GM12878 (cell line): Measurements from ENCODE around the gene KIAA1328. TPM values are rescaled to one million over a fixed set of nuclear protein-coding genes. Genes with fewer than 3 reads are reported as not detected.

Experiments
- EED ChIP-seq: sonication (generic); IDR thresholded peaks from 2 replicates; pipeline ENCODE4 v1.6.1; 2016; ENCODE audit warnings: antibody characterized with exemption, low read depth
- MTA2 ChIP-seq: fragments of 450-650 bp; IDR thresholded peaks from 2 replicates; pipeline ENCODE4 v1.6.1; 2016; ENCODE audit warnings: low read depth, mild to moderate bottlenecking, moderate library complexity
- MYB ChIP-seq: fragments of 150-350 bp; IDR thresholded peaks from 2 replicates; pipeline ENCODE4 v1.6.1; 2014; ENCODE audit warnings: mild to moderate bottlenecking, low read depth, low read length, borderline replicate concordance
- RB1 ChIP-seq: fragments of 450-650 bp; formaldehyde crosslinking; IDR thresholded peaks from 2 replicates; pipeline ENCODE4 v1.6.1; 2017; ENCODE audit warnings: mild to moderate bottlenecking, borderline replicate concordance
- SP1 ChIP-seq: IDR thresholded peaks from one replicate; pipeline ENCODE4 v1.6.1; 2011; ENCODE audit warnings: low read depth, low read length
- TCF7 ChIP-seq: IDR thresholded peaks from 2 replicates; pipeline ENCODE4 v1.6.1; 2014; ENCODE audit warnings: antibody characterized with exemption, borderline replicate concordance
- YBX1 ChIP-seq: fragments of 450-650 bp; IDR thresholded peaks from 2 replicates; pipeline ENCODE4 v1.6.1; 2016; ENCODE audit warnings: antibody characterized with exemption
- ZSCAN29 ChIP-seq: fragments of 450-650 bp; IDR thresholded peaks from 2 replicates; pipeline ENCODE4 v1.6.1; 2017; ENCODE audit warnings: mild to moderate bottlenecking, moderate library complexity
- polyA plus RNA-seq, 11 experiments: library from polyadenylated mRNA; depleted of rRNA in 4 of 11; unstranded in 6 of 11; stranded (reverse) in 5 of 11; fragments of >200 nt; fragmentation: Nextera tagmentation in 4 of 11; fragmentation: Illumina TruSeq in 1 of 11; extraction: Ambion mirVana in 4 of 11; extraction: Trizol in 1 of 11; gene quantifications; 1 replicate in 1 of 11; 2 replicates in 10 of 11; pipeline versions ENCODE4 v1.2.1 to v1.2.3, GENCODE V29; 2011 to 2016; ENCODE audit warnings: inconsistent platforms in 2 of 11, missing spikeins in 2 of 11, low read depth in 1 of 11
- total RNA-seq, 4 experiments: library from RNA; depleted of rRNA in 3 of 4; stranded (reverse); fragments of >200 nt in 3 of 4; fragmentation: Illumina TruSeq in 1 of 4; extraction: Trizol in 1 of 4; gene quantifications; 2 replicates each; pipeline versions ENCODE4 v1.2.1 to v1.2.3, GENCODE V29; 2013 to 2021
- TF ChIP-seq, protein P1 (sequence below): fragments of 450-650 bp; IDR thresholded peaks from 2 replicates; pipeline ENCODE4 v1.6.1; 2017; ENCODE audit warnings: mild to moderate bottlenecking, moderate library complexity

Gene KIAA1328
- total and polyA plus RNA-seq, 10 of the 15 experiments (the other 5 are each of a cell fraction or from before 2014, with no cell fraction given): 3.1 to 7.1 (median 4.6) TPM

DNA sequence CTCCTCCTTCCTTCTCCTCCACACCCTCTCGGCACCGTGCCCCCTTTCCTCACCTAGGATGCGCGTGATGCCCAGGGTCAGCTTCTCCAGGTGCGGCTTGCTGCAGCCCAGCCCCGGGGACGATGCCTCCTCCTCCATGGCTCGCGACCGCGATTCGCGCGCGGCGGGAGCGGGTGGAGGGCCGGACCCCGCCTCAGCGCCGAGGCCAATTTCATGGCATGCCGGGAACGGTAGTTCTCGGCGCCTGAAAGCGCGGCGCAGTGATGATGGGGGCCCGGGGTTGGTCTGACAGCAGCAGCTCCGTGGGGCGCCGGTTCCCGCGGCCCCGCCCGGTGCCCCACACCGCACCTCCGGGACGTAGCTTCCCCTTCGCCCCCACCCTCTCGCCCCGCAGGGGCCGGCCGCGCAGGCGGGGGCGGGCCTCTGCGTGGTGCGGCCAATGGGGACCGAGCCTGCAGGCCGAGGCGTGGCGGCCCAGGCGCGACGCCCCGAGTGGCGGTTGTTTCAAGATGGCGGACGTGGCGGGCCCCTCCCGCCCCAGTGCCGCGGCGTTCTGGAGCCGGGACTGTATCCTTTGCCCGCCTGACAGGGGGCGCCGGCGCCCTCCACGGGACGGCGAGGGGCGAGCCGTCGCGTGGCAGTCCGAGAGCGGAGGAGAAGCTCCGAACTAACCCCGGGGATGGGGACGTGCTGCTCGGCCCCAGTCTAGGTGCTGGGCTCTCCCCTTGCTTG lies at the start of gene KIAA1328, which contains the start of gene TPGS2 (continued):
- TF ChIP-seq, protein P1, sequence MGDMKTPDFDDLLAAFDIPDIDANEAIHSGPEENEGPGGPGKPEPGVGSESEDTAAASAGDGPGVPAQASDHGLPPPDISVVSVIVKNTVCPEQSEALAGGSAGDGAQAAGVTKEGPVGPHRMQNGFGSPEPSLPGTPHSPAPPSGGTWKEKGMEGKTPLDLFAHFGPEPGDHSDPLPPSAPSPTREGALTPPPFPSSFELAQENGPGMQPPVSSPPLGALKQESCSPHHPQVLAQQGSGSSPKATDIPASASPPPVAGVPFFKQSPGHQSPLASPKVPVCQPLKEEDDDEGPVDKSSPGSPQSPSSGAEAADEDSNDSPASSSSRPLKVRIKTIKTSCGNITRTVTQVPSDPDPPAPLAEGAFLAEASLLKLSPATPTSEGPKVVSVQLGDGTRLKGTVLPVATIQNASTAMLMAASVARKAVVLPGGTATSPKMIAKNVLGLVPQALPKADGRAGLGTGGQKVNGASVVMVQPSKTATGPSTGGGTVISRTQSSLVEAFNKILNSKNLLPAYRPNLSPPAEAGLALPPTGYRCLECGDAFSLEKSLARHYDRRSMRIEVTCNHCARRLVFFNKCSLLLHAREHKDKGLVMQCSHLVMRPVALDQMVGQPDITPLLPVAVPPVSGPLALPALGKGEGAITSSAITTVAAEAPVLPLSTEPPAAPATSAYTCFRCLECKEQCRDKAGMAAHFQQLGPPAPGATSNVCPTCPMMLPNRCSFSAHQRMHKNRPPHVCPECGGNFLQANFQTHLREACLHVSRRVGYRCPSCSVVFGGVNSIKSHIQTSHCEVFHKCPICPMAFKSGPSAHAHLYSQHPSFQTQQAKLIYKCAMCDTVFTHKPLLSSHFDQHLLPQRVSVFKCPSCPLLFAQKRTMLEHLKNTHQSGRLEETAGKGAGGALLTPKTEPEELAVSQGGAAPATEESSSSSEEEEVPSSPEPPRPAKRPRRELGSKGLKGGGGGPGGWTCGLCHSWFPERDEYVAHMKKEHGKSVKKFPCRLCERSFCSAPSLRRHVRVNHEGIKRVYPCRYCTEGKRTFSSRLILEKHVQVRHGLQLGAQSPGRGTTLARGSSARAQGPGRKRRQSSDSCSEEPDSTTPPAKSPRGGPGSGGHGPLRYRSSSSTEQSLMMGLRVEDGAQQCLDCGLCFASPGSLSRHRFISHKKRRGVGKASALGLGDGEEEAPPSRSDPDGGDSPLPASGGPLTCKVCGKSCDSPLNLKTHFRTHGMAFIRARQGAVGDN: peak; percentile 61
- TF ChIP-seq MYB (0 out of 2 replicates have a peak, but pooled peaks have one; percentile 22), SP1 (peak; percentile 52), YBX1 (no peak), MTA2 (no peak), ZSCAN29 (no peak), RB1 (no peak), EED (peak; percentile 0; the same call in 1 of the 2 replicates), TCF7 (no peak)
